K562 (cell line): ENCODE data around the gene SLC43A1. TPM values are rescaled to one million over a fixed set of nuclear protein-coding genes. Genes with fewer than 3 reads are reported as not detected.
A peak's percentile ranks its signal among the peaks of the same experiment; 100 is the strongest.

Experiments used
- BCLAF1 ChIP-seq, 2 experiments: fragments of 450-650 bp in 1 of 2; IDR thresholded peaks; 2 replicates each; pipeline ENCODE4 v1.6.1; 2011 to 2017; ENCODE audit warnings: low read depth in 2 of 2, antibody characterized with exemption in 1 of 2, borderline replicate concordance in 1 of 2, low read length in 1 of 2, mild to moderate bottlenecking in 1 of 2, mixed read lengths in 1 of 2; ENCODE audit not compliant: control insufficient read depth in 1 of 2
- CTBP1 ChIP-seq: fragments of 450-650 bp; IDR thresholded peaks from 2 replicates; pipeline ENCODE4 v1.6.1; 2016; ENCODE audit warnings: borderline replicate concordance
- DLX4 ChIP-seq: fragments of 250-450 bp; sonication (Bioruptor Pico); IDR thresholded peaks from 2 replicates; pipeline ENCODE4 v1.6.1; 2021; ENCODE audit warnings: mild to moderate bottlenecking
- FOXO4 ChIP-seq: fragments of 450-650 bp; formaldehyde crosslinking; IDR thresholded peaks from 2 replicates; pipeline ENCODE4 v1.4.0; 2020; ENCODE audit warnings: mild to moderate bottlenecking, moderate library complexity
- HDAC1 ChIP-seq, 2 experiments: fragments of 450-650 bp; IDR thresholded peaks; 2 replicates each; pipeline ENCODE4 v1.6.1; 2016 to 2017; ENCODE audit warnings: inconsistent platforms in 1 of 2, mild to moderate bottlenecking in 1 of 2, moderate library complexity in 1 of 2
- HDAC8 ChIP-seq: fragments of 450-650 bp; IDR thresholded peaks from 2 replicates; pipeline ENCODE4 v1.6.1; 2016; ENCODE audit warnings: mild to moderate bottlenecking, missing genetic modification characterization, moderate library complexity, missing compliant biosample characterization
- MLLT1 ChIP-seq, 2 experiments: fragments of 450-650 bp; IDR thresholded peaks; 2 replicates each; pipeline ENCODE4 v1.6.1; 2016
- NEUROD1 ChIP-seq: fragments of 150-350 bp; IDR thresholded peaks from 2 replicates; pipeline ENCODE4 v1.6.1; 2014; ENCODE audit warnings: borderline replicate concordance, low read length, low read depth; ENCODE audit not compliant: partially characterized antibody
- STAT5A ChIP-seq: IDR thresholded peaks from 2 replicates; pipeline ENCODE4 v1.6.1; 2012; ENCODE audit warnings: low read length, inconsistent platforms, borderline replicate concordance
- U2AF2 ChIP-seq: fragments of 200-400 bp; formaldehyde crosslinking; optimal IDR thresholded peaks from 2 replicates; pipeline ENCODE3; 2017; ENCODE audit warnings: low read depth, mild to moderate bottlenecking, low read length
- UBTF ChIP-seq, 2 experiments: IDR thresholded peaks; 2 replicates each; pipeline ENCODE4 v1.6.1; 2012; ENCODE audit warnings: improper control_type of control experiment in 2 of 2, low read depth in 2 of 2, low read length in 2 of 2, borderline replicate concordance in 1 of 2
- XRCC5 ChIP-seq: fragments of 200-400 bp; formaldehyde crosslinking; IDR thresholded peaks from 2 replicates; pipeline ENCODE4 v1.6.1; 2017; ENCODE audit warnings: low read depth, mild to moderate bottlenecking, low read length
- ZNF395 ChIP-seq: fragments of 200-800 bp; sonication (Bioruptor generic); IDR thresholded peaks from 2 replicates; pipeline ENCODE4 v1.6.1; 2017; ENCODE audit warnings: missing genetic modification characterization, missing compliant biosample characterization
- ZNF79 ChIP-seq: fragments of 250-450 bp; sonication (Bioruptor Pico); IDR thresholded peaks from 2 replicates; pipeline ENCODE4 v1.4.0; 2020; ENCODE audit warnings: low read depth, mild to moderate bottlenecking, moderate library complexity
- polyA plus RNA-seq, 8 experiments: library from polyadenylated mRNA; depleted of rRNA in 4 of 8; stranded (reverse) in 5 of 8; unstranded in 3 of 8; fragments of >200 nt; fragmentation: Nextera tagmentation in 2 of 8; fragmentation: Illumina TruSeq in 1 of 8; extraction: Ambion mirVana in 2 of 8; extraction: Trizol in 1 of 8; gene quantifications; 2 replicates each; pipeline versions ENCODE4 v1.2.1 to v1.2.3, GENCODE V29; 2011 to 2014; ENCODE audit warnings: inconsistent platforms in 1 of 8, missing spikeins in 1 of 8
- total RNA-seq, 7 experiments: library from RNA; depleted of rRNA in 6 of 7; stranded (reverse); fragments of >200 nt in 6 of 7; fragmentation: Illumina TruSeq in 2 of 7; extraction: Trizol in 2 of 7; gene quantifications; 2 replicates each; pipeline versions ENCODE4 v1.2.1 to v1.2.3, GENCODE V29; 2011 to 2021; ENCODE audit warnings: low replicate concordance in 1 of 7

Gene SLC43A1
- total and polyA plus RNA-seq, 9 of the 15 experiments (the other 6 are each of a cell fraction or from before 2014, with no cell fraction given): 2.6 to 41.8 (median 24.6) TPM

GRCh38 chr11:57530596-57531507 lies 15.3 kb upstream of the SLC43A1 start, which contains the start of gene TIMM10 (continued):
- TF ChIP-seq NEUROD1 (peak; percentile 25), STAT5A (peak; percentile 93), ZNF395 (CRISPR knock-in tag) (peak; percentile 61), MLLT1 (IDR thresholded peaks at IDR 0.05) (0 out of 4 replicates have a peak, but pooled peaks of 1 of the 2 experiments have one; percentile 10), BCLAF1 (IDR thresholded peaks at IDR 0.05; ENCODE audit: borderline replicate concordance in 1 of 2, control insufficient read depth in 1 of 2, low read depth in 2 of 2, low read length in 1 of 2) (peak in 1 of 2 experiments; percentile 92; a peak in 2 of 4 replicates), DLX4 (no peak), HDAC8 (tag) (no peak), XRCC5 (0 out of 2 replicates have a peak, but pooled peaks have one; percentile 26), ZNF79 (CRISPR knock-in tag) (no peak), FOXO4 (CRISPR knock-in tag) (peak; percentile 43; the same call in 1 of the 2 replicates), U2AF2 (no peak), CTBP1 (peak; percentile 75), UBTF (IDR thresholded peaks at IDR 0.05; ENCODE audit: borderline replicate concordance in 1 of 2, low read depth in 2 of 2, low read length in 2 of 2) (peak in 1 of 2 experiments; percentile 46; a peak in 1 of 4 replicates), HDAC1 (IDR thresholded peaks at IDR 0.05) (peak in 1 of 2 experiments; percentile 98; a peak in 3 of 4 replicates)
